Glutamatergic neuron (in vitro differentiated cells): Measurements from ENCODE around the gene OTOA. TPM values are rescaled to one million over a fixed set of nuclear protein-coding genes. Genes with fewer than 3 reads are reported as not detected.
"Not testable (repeated sequence)": the region's sequence is repeated elsewhere in the genome, so short reads cannot be mapped to it uniquely, and the experiment has no call there.

ENCODE experiments used
- DNase-seq: peaks from one replicate; pipeline ENCODE4 v3.0.0; 2022
- H3K27ac Mint-ChIP-seq: one replicate; pipeline ENCODE4 v1.8.0; 2020; ENCODE audit warnings: mild to moderate bottlenecking, mixed read lengths, inconsistent platforms; ENCODE audit not compliant: unreplicated experiment
- H3K27me3 Mint-ChIP-seq: one replicate; pipeline ENCODE4 v1.8.0; 2020; ENCODE audit warnings: mild to moderate bottlenecking, moderate library complexity, mixed read lengths, inconsistent platforms; ENCODE audit not compliant: unreplicated experiment
- H3K36me3 Mint-ChIP-seq: one replicate; pipeline ENCODE4 v1.8.0; 2020; ENCODE audit warnings: mild to moderate bottlenecking, mixed read lengths, inconsistent platforms; ENCODE audit not compliant: unreplicated experiment
- H3K4me1 Mint-ChIP-seq: one replicate; pipeline ENCODE4 v1.8.0; 2020; ENCODE audit warnings: mild to moderate bottlenecking, low read depth, mixed read lengths, inconsistent platforms; ENCODE audit not compliant: unreplicated experiment
- H3K4me3 Mint-ChIP-seq: one replicate; pipeline ENCODE4 v1.8.0; 2020; ENCODE audit warnings: mild to moderate bottlenecking, mixed read lengths, inconsistent platforms; ENCODE audit not compliant: unreplicated experiment
- H3K9me3 Mint-ChIP-seq: one replicate; pipeline ENCODE4 v1.8.0; 2020; ENCODE audit warnings: mild to moderate bottlenecking, moderate library complexity, mixed read lengths, inconsistent platforms; ENCODE audit not compliant: unreplicated experiment
- total RNA-seq: library from RNA; stranded (reverse); fragmentation: NEBNext Ultra II Directional; extraction: Animal tissue kit (Norgen Biotek cat#: 25700); gene quantifications from one replicate; pipeline ENCODE4 v1.2.1, GENCODE V29; 2021; ENCODE audit not compliant: unreplicated experiment
- TF ChIP-seq, protein P1 (sequence below): fragments of 200-600 bp; sonication (generic); IDR thresholded peaks from one replicate; pipeline ENCODE4 v1.5.0; 2021; ENCODE audit not compliant: partially characterized antibody, unreplicated experiment

Gene OTOA
- total RNA-seq, 1 donor from 2014 or later, result not detected

DNA sequence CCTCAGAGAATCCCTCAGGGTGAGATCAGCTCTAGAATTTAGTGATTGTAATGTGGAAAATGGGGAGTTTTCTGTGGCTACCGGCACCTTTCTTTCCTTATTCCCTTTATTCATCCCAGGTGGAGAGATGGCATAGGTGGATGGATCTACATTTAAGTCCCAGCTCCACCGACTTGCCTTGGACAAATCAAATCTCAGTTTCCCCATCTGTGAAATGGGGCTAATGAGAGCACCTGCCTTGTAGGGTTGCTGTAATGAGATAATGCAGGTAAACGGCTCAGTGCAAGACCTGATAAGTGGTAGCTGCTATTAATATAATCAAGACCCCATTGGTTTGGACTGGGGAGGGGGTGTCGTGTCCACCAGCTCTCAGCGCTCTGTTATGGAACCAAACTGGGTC lies 40.5 kb downstream of the OTOA start:
- Mint-ChIP-seq H3K27me3 (no peaks in the 10 kb centered on the region), H3K9me3 (no peaks in the 10 kb centered on the region), H3K27ac (no peak overlapping the region), H3K36me3 (no peaks in the 10 kb centered on the region), H3K4me1 (no peaks in the 10 kb centered on the region), H3K4me3 (no peak overlapping the region)
- DNase-seq, result no peak
- TF ChIP-seq, protein P1, sequence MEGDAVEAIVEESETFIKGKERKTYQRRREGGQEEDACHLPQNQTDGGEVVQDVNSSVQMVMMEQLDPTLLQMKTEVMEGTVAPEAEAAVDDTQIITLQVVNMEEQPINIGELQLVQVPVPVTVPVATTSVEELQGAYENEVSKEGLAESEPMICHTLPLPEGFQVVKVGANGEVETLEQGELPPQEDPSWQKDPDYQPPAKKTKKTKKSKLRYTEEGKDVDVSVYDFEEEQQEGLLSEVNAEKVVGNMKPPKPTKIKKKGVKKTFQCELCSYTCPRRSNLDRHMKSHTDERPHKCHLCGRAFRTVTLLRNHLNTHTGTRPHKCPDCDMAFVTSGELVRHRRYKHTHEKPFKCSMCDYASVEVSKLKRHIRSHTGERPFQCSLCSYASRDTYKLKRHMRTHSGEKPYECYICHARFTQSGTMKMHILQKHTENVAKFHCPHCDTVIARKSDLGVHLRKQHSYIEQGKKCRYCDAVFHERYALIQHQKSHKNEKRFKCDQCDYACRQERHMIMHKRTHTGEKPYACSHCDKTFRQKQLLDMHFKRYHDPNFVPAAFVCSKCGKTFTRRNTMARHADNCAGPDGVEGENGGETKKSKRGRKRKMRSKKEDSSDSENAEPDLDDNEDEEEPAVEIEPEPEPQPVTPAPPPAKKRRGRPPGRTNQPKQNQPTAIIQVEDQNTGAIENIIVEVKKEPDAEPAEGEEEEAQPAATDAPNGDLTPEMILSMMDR, result no peak

DNA sequence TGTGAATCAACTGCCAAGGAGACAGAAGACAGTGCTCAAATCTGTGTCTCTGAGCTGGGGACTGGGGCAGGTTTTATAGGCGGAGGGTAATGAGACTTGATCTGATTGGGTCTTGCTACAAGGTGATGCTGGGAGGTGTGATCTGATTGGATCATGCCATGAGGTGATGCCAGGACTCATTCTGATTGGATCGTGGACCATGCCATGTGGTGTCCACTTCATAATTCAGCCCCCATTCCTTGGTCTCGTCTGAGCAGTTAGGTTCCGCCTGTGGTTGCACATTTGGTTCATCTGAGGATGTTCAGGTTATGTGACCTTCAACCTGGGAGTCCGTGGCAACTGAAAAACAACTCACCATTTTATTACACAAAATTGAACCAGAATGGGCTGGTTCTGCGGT lies 41.0 kb downstream of the OTOA start:
- DNase-seq, result no peak
- TF ChIP-seq, protein P1, result no peak
- no peaks in the 10 kb centered on the region for H3K4me1 Mint-ChIP-seq
- no peaks in the 10 kb centered on the region for H3K27me3 Mint-ChIP-seq
- no peaks in the 10 kb centered on the region for H3K9me3 Mint-ChIP-seq
- no peak overlapping the region for H3K27ac Mint-ChIP-seq
- no peak overlapping the region for H3K4me3 Mint-ChIP-seq
- H3K36me3 Mint-ChIP-seq, result no peaks in the 10 kb centered on the region

DNA sequence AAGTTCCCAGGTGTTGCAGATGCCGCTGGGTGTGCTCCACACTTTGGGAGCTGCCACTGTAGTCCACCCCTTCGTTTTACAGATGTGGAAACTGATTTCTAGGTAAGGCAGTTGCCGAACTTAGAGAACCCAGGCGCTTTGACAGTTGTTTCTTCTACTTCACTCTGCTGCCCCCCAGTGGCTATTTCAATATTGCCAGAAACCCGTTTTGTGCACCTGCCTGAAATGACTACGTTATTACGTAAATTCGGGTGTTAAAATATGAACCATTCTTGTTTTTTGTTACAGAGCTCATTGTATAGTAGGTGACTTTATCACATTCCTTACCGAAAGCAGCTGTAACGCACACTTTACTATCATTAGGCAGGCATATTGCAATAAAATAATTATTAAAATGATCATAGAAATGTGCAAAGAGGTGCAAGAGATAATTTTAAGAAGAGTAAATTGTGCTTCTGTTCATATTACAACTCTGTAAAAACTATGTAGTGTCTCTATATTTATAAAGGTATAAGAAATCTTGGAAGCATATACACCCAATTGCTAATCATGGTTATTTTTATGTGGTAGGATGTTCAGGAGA lies 44.9 kb downstream of the OTOA start:
- H3K4me1 Mint-ChIP-seq, result no peaks in the 10 kb centered on the region
- no peak overlapping the region for H3K4me3 Mint-ChIP-seq
- H3K36me3 Mint-ChIP-seq, result no peaks in the 10 kb centered on the region

DNA sequence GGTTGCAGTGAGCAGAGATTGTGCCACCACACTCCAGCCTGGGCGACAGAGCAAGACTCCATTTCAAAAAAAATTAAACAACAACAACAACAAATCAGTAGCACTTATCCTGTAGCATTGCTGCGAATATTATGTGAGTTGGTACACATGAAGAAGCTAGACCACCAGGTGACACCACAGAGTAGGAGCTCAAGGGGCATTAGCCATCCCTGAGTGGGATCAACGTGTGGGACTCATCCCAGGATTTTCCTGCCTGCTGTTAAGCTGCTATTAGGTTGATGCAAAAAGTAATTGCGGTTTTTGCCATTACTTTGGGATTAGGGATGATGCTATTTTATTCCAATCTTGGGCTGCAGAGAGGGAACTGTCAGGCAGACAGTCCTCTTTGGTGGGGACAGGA lies 47.2 kb downstream of the OTOA start:
- Mint-ChIP-seq H3K9me3 (no peaks in the 10 kb centered on the region), H3K36me3 (no peaks in the 10 kb centered on the region), H3K27ac (no peak overlapping the region), H3K4me3 (no peak overlapping the region), H3K4me1 (no peaks in the 10 kb centered on the region), H3K27me3 (no peaks in the 10 kb centered on the region)
- TF ChIP-seq, protein P1, result no peak
- DNase-seq, result no peak

More for the DNA sequence above, 44.9 kb downstream of the OTOA start:
- H3K27ac Mint-ChIP-seq, result no peak overlapping the region
- H3K9me3 Mint-ChIP-seq, result no peaks in the 10 kb centered on the region
- TF ChIP-seq, protein P1, result peak; percentile 86
- no peaks in the 10 kb centered on the region for H3K27me3 Mint-ChIP-seq
- peak; percentile 74 for DNase-seq

DNA sequence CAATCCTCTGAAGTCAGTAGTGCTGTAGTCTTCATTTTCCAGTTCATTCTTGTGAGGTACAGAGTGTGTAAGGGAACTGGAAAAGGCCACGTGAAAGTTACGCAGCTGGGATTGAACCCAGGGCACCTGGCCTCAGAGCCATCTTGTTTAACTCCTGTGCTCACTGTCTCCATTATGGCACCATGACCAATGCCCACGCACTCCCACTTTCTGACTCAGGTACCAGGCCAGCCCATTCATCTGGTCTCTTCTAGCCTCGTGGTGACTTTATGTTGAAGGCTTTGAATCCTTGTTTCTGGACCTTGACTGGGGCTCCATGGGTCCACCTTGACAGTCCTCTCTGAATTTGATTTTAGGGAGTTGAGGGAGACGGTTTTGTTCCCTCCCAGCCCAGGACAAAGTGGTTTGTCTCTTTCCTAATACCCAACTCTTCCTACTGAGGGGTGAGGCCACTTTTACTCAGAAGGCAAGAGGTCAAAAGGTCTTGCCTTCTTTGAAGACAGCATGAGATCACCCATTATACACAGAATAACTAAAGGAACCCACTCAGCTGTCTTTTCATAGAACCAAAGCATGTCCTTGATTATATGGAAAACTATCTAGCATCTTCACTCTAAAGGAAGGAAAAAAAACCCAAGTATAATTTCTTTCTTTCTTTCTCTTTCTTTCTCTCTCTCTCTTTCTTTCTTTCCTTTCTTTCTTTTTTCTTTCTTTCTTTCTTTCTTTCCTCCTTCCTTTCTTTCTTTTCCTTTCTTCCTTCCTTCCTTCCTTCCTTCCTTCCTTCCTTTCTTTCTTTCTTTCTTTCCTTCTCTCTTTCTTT lies 50.0 kb downstream of the OTOA start:
- no peaks in the 10 kb centered on the region for H3K27me3 Mint-ChIP-seq
- no peak for DNase-seq
- no peak overlapping the region for H3K27ac Mint-ChIP-seq
- H3K4me1 Mint-ChIP-seq, result no peaks in the 10 kb centered on the region
- no peak overlapping the region for H3K4me3 Mint-ChIP-seq
- H3K9me3 Mint-ChIP-seq, result no peaks in the 10 kb centered on the region
- TF ChIP-seq, protein P1, result no peak
- H3K36me3 Mint-ChIP-seq, result no peaks in the 10 kb centered on the region

DNA sequence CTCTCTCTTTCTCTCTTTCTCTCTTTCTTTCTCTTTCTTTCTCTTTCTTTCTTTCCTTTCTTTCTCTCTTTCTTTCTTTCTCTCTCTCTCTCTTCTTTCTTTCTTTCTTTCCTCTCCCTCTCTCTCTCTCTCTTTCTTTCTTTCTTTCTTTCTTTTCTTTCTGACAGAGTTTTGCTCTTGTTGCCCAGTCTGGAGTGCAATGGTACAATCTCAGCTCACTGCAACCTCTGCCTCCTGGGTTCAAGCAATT lies 50.5 kb downstream of the OTOA start:
- not testable (repeated sequence) for H3K4me1 Mint-ChIP-seq, H3K27ac Mint-ChIP-seq, H3K27me3 Mint-ChIP-seq, H3K9me3 Mint-ChIP-seq, H3K4me3 Mint-ChIP-seq, DNase-seq, H3K36me3 Mint-ChIP-seq
